CD8-positive, alpha-beta memory T cell (primary cell): ENCODE data around the gene SLC4A5. TPM values are rescaled to one million over a fixed set of nuclear protein-coding genes. Genes with fewer than 3 reads are reported as not detected.

ENCODE experiments used
- CTCF ChIA-PET: fragments of 350-600 bp; sonication (Branson Sonifier 250); formaldehyde crosslinking; loops from one replicate; lab custom pipeline; 2021; ENCODE audit warnings: antibody characterized with exemption; lab: Charles Lee
- POLR2A ChIA-PET: fragments of 350-600 bp; sonication (Branson Sonifier 250); formaldehyde crosslinking; loops from one replicate; lab custom pipeline; 2021; ENCODE audit warnings: antibody characterized with exemption; lab: Charles Lee
- DNase-seq, 5 donors: peaks; one replicate each; pipeline versions ENCODE4 v3.0.0 to v3.0.0-alpha.2; 2020 to 2022; ENCODE audit warnings: mixed read lengths in 1 of 5
- H3K27ac ChIP-seq: one replicate; pipeline ENCODE4 v1.7.0; 2013; ENCODE audit warnings: low read depth, mild to moderate bottlenecking, low read length, moderate library complexity
- H3K27me3 ChIP-seq: 2 replicates; pipeline ENCODE4 v1.7.0; 2013; ENCODE audit warnings: low read length, mild to moderate bottlenecking; ENCODE audit not compliant: insufficient read depth, poor library complexity, severe bottlenecking
- H3K36me3 ChIP-seq: 2 replicates; pipeline ENCODE4 v1.7.0; 2013; ENCODE audit warnings: mild to moderate bottlenecking, low read length, moderate library complexity; ENCODE audit not compliant: insufficient read depth
- H3K4me1 ChIP-seq: 2 replicates; pipeline ENCODE4 v1.7.0; 2013; ENCODE audit warnings: mild to moderate bottlenecking, low read length, moderate library complexity; ENCODE audit not compliant: insufficient read depth
- H3K4me3 ChIP-seq: 2 replicates; pipeline ENCODE4 v1.7.0; 2013; ENCODE audit warnings: mild to moderate bottlenecking, low read length
- H3K9me3 ChIP-seq: 2 replicates; pipeline ENCODE4 v1.7.0; 2013; ENCODE audit warnings: mild to moderate bottlenecking, low read length
- H3K27ac Mint-ChIP-seq, 8 donors: one replicate each; pipeline ENCODE4 v1.8.0; 2020 to 2021; ENCODE audit warnings: mixed read lengths in 8 of 8, mild to moderate bottlenecking in 6 of 8, inconsistent platforms in 3 of 8, moderate library complexity in 3 of 8
- H3K27me3 Mint-ChIP-seq, 2 donors: one replicate each; pipeline ENCODE4 v1.8.0; 2020 to 2021; ENCODE audit warnings: mixed read lengths in 2 of 2, mild to moderate bottlenecking in 1 of 2, moderate library complexity in 1 of 2
- H3K36me3 Mint-ChIP-seq, 3 donors: one replicate each; pipeline ENCODE4 v1.8.0; 2020 to 2021; ENCODE audit warnings: mixed read lengths in 3 of 3, inconsistent platforms in 1 of 3, mild to moderate bottlenecking in 1 of 3
- H3K4me1 Mint-ChIP-seq, 3 donors: one replicate each; pipeline ENCODE4 v1.8.0; 2020 to 2021; ENCODE audit warnings: mixed read lengths in 3 of 3, inconsistent platforms in 1 of 3, mild to moderate bottlenecking in 1 of 3
- H3K4me3 Mint-ChIP-seq, 7 donors: one replicate each; pipeline ENCODE4 v1.8.0; 2020 to 2021; ENCODE audit warnings: mixed read lengths in 7 of 7, mild to moderate bottlenecking in 6 of 7, moderate library complexity in 4 of 7, inconsistent platforms in 2 of 7
- H3K9me3 Mint-ChIP-seq, 5 donors: one replicate each; pipeline ENCODE4 v1.8.0; 2020 to 2022; ENCODE audit warnings: mixed read lengths in 5 of 5, mild to moderate bottlenecking in 3 of 5, moderate library complexity in 2 of 5, inconsistent platforms in 1 of 5
- polyA plus RNA-seq: library from polyadenylated mRNA; unstranded; fragments of 300-500 nt; fragmentation: Illumina TruSeq; gene quantifications from one replicate; pipeline ENCODE4 v1.2.3, GENCODE V29; 2021
- total RNA-seq, 2 experiments: library from RNA; stranded (reverse); gene quantifications; one replicate each; pipeline ENCODE4 v1.2.3, GENCODE V29; 2021

The SLC4A5 gene
- total and polyA plus RNA-seq, 3 experiments from 2014 or later: 0.13 to 1.9 (median 1.8) TPM

- H3K4me1 ChIP-seq: no peaks in the 10 kb centered on the region
- Mint-ChIP-seq H3K4me1 (peaks cover under 1 to 2% (median under 1%) of the 10 kb centered on the region in 3 donors), H3K27me3 (no peaks in the 10 kb centered on the region), H3K36me3 (peaks cover 14 to 22% (median 15%) of the 10 kb centered on the region in 3 donors), H3K4me3 (no peak overlapping the region), H3K27ac (no peak overlapping the region), H3K9me3 (peaks cover 0 to 2% (median 0%) of the 10 kb centered on the region in 5 donors)
- ChIA-PET POLR2A (no interaction called here), CTCF (no interaction called here)
- no peak for DNase-seq
- H3K9me3 ChIP-seq: no peaks in the 10 kb centered on the region
- no peak overlapping the region for H3K27ac ChIP-seq
- H3K36me3 ChIP-seq: no peaks in the 10 kb centered on the region
- no peak overlapping the region for H3K4me3 ChIP-seq
- H3K27me3 ChIP-seq: no peaks in the 10 kb centered on the region
These were observed 45.8 kb downstream of the SLC4A5 start for GRCh38 chr2:74297391-74297790.

DNA sequence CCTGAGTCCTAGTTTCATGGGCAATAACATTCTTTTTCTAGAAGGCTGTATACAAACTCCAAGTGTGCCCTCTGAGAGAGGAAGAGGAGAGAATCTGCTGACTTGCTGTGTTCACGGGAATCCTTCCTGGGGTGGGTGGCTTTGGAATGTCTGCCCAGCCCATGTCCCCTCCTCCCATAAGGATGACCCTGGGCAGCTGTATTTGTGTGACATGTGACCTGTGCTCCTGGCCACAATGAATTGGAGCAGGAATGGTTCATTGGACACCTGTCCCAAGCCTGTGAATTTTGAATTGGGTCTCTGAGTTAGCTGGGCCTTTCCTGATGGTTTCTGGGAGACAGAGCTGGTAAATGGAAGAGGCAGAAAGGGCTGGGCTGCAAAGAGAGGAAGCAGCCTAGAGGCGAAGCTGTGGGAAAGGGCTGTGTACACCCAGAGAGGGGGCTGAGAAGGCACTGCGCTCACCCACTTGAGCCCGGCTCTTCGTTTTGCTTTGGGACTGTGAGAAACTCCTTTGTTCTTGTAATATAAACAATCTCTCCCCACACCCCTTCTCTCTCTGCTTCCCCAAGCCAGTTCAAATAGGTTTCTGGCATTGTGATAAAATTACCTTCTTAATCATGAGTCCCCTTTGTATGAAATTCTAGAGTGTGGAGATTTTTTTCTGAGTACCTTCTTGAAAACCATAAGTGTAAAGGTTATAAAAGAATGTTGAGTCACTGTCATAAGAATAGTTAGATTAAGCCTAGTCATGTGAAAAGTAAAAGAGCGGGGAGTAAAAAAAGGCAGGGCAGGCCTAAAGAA, 49.8 kb downstream of the SLC4A5 start:
- H3K27me3 ChIP-seq: no peaks in the 10 kb centered on the region
- no peaks in the 10 kb centered on the region for H3K36me3 ChIP-seq
- peaks cover 0 to 5% of the 10 kb centered on the region in 2 donors for H3K27me3 Mint-ChIP-seq
- peak overlapping the region in 6 of 8 donors; percentile 13 to 59 (median 32) for H3K27ac Mint-ChIP-seq
- DNase-seq: no peak
- H3K9me3 Mint-ChIP-seq: peaks cover 0 to 2% (median 0%) of the 10 kb centered on the region in 5 donors
- no peak overlapping the region for H3K4me3 Mint-ChIP-seq
- no peaks in the 10 kb centered on the region for H3K9me3 ChIP-seq
- H3K4me3 ChIP-seq: no peak overlapping the region
- POLR2A ChIA-PET: no interaction called here
- peaks cover 23 to 29% (median 23%) of the 10 kb centered on the region in 3 donors for H3K4me1 Mint-ChIP-seq
- no peak overlapping the region for H3K27ac ChIP-seq
- H3K36me3 Mint-ChIP-seq: peaks cover 2 to 13% (median 8%) of the 10 kb centered on the region in 3 donors
- peaks cover 24% of the 10 kb centered on the region for H3K4me1 ChIP-seq
- CTCF ChIA-PET: interaction anchor here (2.0 kb wide), 1 partner anchor 41 kb away, joined by 5 read pairs; no protein-coding TSS in a partner anchor

- Mint-ChIP-seq H3K36me3 (peaks cover 2 to 9% (median 2%) of the 10 kb centered on the region in 3 donors), H3K27ac (peak overlapping the region; percentile 13 to 88 (median 55))
- CTCF ChIA-PET: interaction anchor here (0.9 to 2.0 kb wide), 2 partner anchors 18 to 42 kb away, joined by 3 to 5 read pairs; no protein-coding TSS in a partner anchor
These were observed 50.5 kb downstream of the SLC4A5 start for GRCh38 chr2:74292751-74293150.

DNA sequence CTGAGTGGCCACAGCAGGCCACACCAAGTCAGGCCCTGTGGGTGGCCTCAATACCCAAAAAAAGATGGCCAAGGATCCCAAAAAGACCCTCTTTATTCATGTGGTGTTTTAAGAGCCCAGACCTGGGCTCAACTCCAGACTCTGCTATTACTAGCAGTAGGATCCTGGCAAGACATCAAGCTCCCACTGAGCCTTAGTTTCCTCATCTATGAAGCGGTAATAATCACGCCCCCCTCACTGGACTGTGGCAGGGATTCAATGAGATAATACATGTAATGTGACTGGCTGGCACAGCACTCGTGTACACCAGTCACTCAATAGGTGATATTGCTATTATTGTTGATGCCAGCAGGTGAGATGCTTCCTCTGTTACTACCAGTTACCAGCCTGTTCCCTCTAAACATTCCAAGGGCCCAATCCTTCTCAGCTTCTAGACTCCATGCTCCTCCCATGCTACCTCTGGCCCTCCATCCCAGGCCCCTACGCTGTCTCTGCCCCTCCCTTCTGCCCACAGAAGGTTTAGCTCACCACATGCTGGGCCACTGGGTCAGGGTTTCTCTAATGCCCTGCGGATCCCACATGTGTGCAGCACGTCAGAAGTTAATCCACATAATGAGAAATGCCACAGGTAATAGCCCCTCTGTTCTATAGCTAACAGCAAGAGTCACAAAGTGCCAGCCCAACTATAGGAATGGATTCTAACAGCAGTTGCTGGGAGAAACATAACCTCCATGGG, 51.2 kb downstream of the SLC4A5 start:
- Mint-ChIP-seq H3K4me1 (peaks cover 23 to 29% (median 23%) of the 10 kb centered on the region in 3 donors), H3K36me3 (peaks cover 0 to 9% (median 2%) of the 10 kb centered on the region in 3 donors), H3K27me3 (peaks cover 0 to 5% of the 10 kb centered on the region in 2 donors), H3K27ac (peak overlapping the region; percentile 50 to 88 (median 72)), H3K9me3 (peaks cover 0 to 2% (median 0%) of the 10 kb centered on the region in 5 donors), H3K4me3 (peak overlapping the region in 1 of 7 donors; percentile 21)
- Histone ChIP-seq H3K9me3 (no peaks in the 10 kb centered on the region), H3K4me3 (no peak overlapping the region), H3K4me1 (peaks cover 24% of the 10 kb centered on the region), H3K36me3 (no peaks in the 10 kb centered on the region), H3K27ac (no peak overlapping the region), H3K27me3 (no peaks in the 10 kb centered on the region)
- ChIA-PET POLR2A (no interaction called here), CTCF (interaction anchor here (0.9 to 2.0 kb wide), 4 partner anchors 17 to 43 kb away, joined by 3 to 10 read pairs (median 6); no protein-coding TSS in a partner anchor)
- DNase-seq: no peak

More at GRCh38 chr2:74292751-74293150, 50.5 kb downstream of the SLC4A5 start:
- H3K27me3 Mint-ChIP-seq: peaks cover 0 to 5% of the 10 kb centered on the region in 2 donors
- DNase-seq: no peak
- no peaks in the 10 kb centered on the region for H3K27me3 ChIP-seq
- H3K4me1 ChIP-seq: peaks cover 24% of the 10 kb centered on the region
- no peaks in the 10 kb centered on the region for H3K9me3 ChIP-seq
- H3K36me3 ChIP-seq: no peaks in the 10 kb centered on the region
- no peak overlapping the region for H3K4me3 ChIP-seq
- no peak overlapping the region for H3K4me3 Mint-ChIP-seq
- POLR2A ChIA-PET: no interaction called here
- H3K4me1 Mint-ChIP-seq: peaks cover 23 to 29% (median 23%) of the 10 kb centered on the region in 3 donors
- no peak overlapping the region for H3K27ac ChIP-seq
- H3K9me3 Mint-ChIP-seq: peaks cover 0 to 2% (median 0%) of the 10 kb centered on the region in 5 donors

DNA sequence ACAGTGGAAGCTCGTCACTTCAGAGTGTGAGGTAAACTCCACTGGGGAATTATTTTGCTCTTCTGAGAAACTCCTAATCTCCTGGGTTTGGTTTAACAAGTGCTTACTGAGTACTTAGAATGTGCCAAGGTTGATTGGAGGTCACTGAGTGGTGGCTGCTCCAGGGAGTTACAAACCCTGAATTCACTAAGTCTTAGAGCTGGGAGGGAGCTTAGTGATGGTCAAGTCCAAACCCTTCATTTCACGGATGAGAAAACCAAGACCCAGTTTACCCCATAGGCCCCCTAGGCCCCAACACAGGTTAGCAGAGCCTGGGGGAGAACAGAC, 52.0 kb downstream of the SLC4A5 start:
- H3K9me3 Mint-ChIP-seq: peaks cover 0 to 2% (median 0%) of the 10 kb centered on the region in 5 donors

GRCh38 chr2:74290466-74291217, 52.6 kb downstream of the SLC4A5 start:
- peak in 4 of 5 donors; percentile 32 to 71 (median 62) for DNase-seq
- peak overlapping the region; percentile 17 for H3K27ac ChIP-seq
- peak overlapping the region; percentile 36 for H3K4me3 ChIP-seq
- peaks cover 0 to 4% (median 2%) of the 10 kb centered on the region in 3 donors for H3K36me3 Mint-ChIP-seq
- POLR2A ChIA-PET: interaction anchor here (1.0 kb wide), 1 partner anchor 112 kb away, joined by 6 read pairs; the partner anchor contains the start of gene MOB1A
- H3K27me3 Mint-ChIP-seq: peaks cover 0 to 6% of the 10 kb centered on the region in 2 donors
- peak overlapping the region; percentile 52 to 84 (median 75) for H3K4me3 Mint-ChIP-seq
- H3K36me3 ChIP-seq: no peaks in the 10 kb centered on the region
- H3K9me3 ChIP-seq: no peaks in the 10 kb centered on the region
- H3K27me3 ChIP-seq: no peaks in the 10 kb centered on the region
- H3K27ac Mint-ChIP-seq: peak overlapping the region; percentile 52 to 91 (median 88)
- peaks cover 24% of the 10 kb centered on the region for H3K4me1 ChIP-seq
- CTCF ChIA-PET: interaction anchor here (0.7 to 1.8 kb wide), 3 partner anchors 10 to 44 kb away, joined by 3 to 10 read pairs (median 7); no protein-coding TSS in a partner anchor
- peaks cover 0 to 2% (median 0%) of the 10 kb centered on the region in 5 donors for H3K9me3 Mint-ChIP-seq
- peaks cover 23 to 29% (median 23%) of the 10 kb centered on the region in 3 donors for H3K4me1 Mint-ChIP-seq

More for the DNA sequence above, 52.0 kb downstream of the SLC4A5 start:
- Histone ChIP-seq H3K4me1 (peaks cover 24% of the 10 kb centered on the region), H3K27ac (peak overlapping the region; percentile 17), H3K9me3 (no peaks in the 10 kb centered on the region), H3K27me3 (no peaks in the 10 kb centered on the region), H3K36me3 (no peaks in the 10 kb centered on the region), H3K4me3 (no peak overlapping the region)
- peaks cover 23 to 29% (median 23%) of the 10 kb centered on the region in 3 donors for H3K4me1 Mint-ChIP-seq
- DNase-seq: no peak
- POLR2A ChIA-PET: interaction anchor here (1.0 kb wide), 1 partner anchor 112 kb away, joined by 6 read pairs; the partner anchor contains the start of gene MOB1A
- peak overlapping the region; percentile 52 to 91 (median 88) for H3K27ac Mint-ChIP-seq
- CTCF ChIA-PET: interaction anchor here (0.7 to 1.8 kb wide), 3 partner anchors 9 to 44 kb away, joined by 3 to 10 read pairs (median 7); no protein-coding TSS in a partner anchor
- H3K27me3 Mint-ChIP-seq: peaks cover 0 to 5% of the 10 kb centered on the region in 2 donors
- H3K4me3 Mint-ChIP-seq: peak overlapping the region in 6 of 7 donors; percentile 52 to 78 (median 72)
- peaks cover 0 to 7% (median 2%) of the 10 kb centered on the region in 3 donors for H3K36me3 Mint-ChIP-seq

DNA sequence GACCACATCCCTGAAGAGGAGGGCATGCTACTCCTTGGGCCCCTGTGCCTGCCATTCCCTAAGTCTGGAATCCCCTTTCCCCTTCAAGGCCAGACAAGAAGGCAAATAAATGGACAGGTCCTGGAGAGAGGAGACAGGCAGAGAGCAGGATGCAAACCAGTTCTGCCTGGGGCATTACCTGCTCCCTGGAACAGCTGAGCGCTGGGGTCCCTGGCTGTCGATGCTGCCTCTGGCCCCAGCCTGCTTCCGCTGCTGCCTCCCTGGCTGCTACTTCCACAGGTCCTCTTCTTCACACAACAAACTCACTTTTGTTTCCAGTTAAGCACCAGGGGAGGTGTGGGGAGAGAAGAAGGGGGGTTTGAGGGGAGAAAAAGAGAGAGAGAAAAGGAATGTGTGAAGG, 53.1 kb downstream of the SLC4A5 start:
- Histone ChIP-seq H3K9me3 (no peaks in the 10 kb centered on the region), H3K27ac (peak overlapping the region; percentile 12), H3K4me1 (peaks cover 24% of the 10 kb centered on the region), H3K36me3 (no peaks in the 10 kb centered on the region), H3K27me3 (no peaks in the 10 kb centered on the region), H3K4me3 (peak overlapping the region; percentile 34)
- peaks cover 0 to 4% (median 2%) of the 10 kb centered on the region in 3 donors for H3K36me3 Mint-ChIP-seq
- no peak for DNase-seq
- H3K27ac Mint-ChIP-seq: peak overlapping the region in 7 of 8 donors; percentile 52 to 90 (median 88)
- H3K9me3 Mint-ChIP-seq: peaks cover 0 to 2% (median 0%) of the 10 kb centered on the region in 5 donors
- H3K4me3 Mint-ChIP-seq: peak overlapping the region; percentile 52 to 84 (median 75)
- peaks cover 0 to 6% of the 10 kb centered on the region in 2 donors for H3K27me3 Mint-ChIP-seq
- ChIA-PET POLR2A (interaction anchor here (0.5 to 1.0 kb wide), 2 partner anchors 102 to 111 kb away, joined by 3 to 6 read pairs; partner anchors contain the start of gene MOB1A), CTCF (interaction anchor here (1.8 kb wide), 1 partner anchor 45 kb away, joined by 10 read pairs; no protein-coding TSS in a partner anchor)
- peaks cover 23 to 29% (median 23%) of the 10 kb centered on the region in 3 donors for H3K4me1 Mint-ChIP-seq
